T follicular helper cell (primary cell): ENCODE measurements around the gene KRTAP10-3.

ENCODE experiments used
- DNase-seq: peaks from one replicate; pipeline ENCODE4 v3.0.0-alpha.2; 2020; ENCODE audit warnings: low read depth

The KRTAP10-3 gene

GRCh38 chr21:44529503-44530125 lies 29.0 kb downstream of the KRTAP10-3 start:
- no peak for DNase-seq

GRCh38 chr21:44529011-44529421 lies 29.6 kb downstream of the KRTAP10-3 start:
- DNase-seq: no peak

- no peak for DNase-seq
Observed at GRCh38 chr21:44528634-44528995, 30.0 kb downstream of the KRTAP10-3 start.

- DNase-seq: no peak
Observed at GRCh38 chr21:44527983-44528633, 30.5 kb downstream of the KRTAP10-3 start.

- no peak for DNase-seq
Observed at GRCh38 chr21:44527156-44527982, 31.2 kb downstream of the KRTAP10-3 start.

GRCh38 chr21:44526096-44526997 lies 32.2 kb downstream of the KRTAP10-3 start:
- DNase-seq: no peak

- no peak for DNase-seq
Observed at GRCh38 chr21:44525391-44526095, 33.1 kb downstream of the KRTAP10-3 start.

GRCh38 chr21:44524414-44525371 lies 33.9 kb downstream of the KRTAP10-3 start:
- no peak for DNase-seq

GRCh38 chr21:44523567-44524413 lies 34.8 kb downstream of the KRTAP10-3 start:
- DNase-seq: no peak

- no peak for DNase-seq
Observed at GRCh38 chr21:44522753-44523204, 35.8 kb downstream of the KRTAP10-3 start.

GRCh38 chr21:44521928-44522752 lies 36.5 kb downstream of the KRTAP10-3 start:
- no peak for DNase-seq

GRCh38 chr21:44521301-44521927 lies 37.2 kb downstream of the KRTAP10-3 start:
- DNase-seq: no peak

GRCh38 chr21:44520326-44521300 lies 38.0 kb downstream of the KRTAP10-3 start:
- DNase-seq: no peak

- no peak for DNase-seq
Observed at GRCh38 chr21:44519346-44520325, 39.0 kb downstream of the KRTAP10-3 start.

- no peak for DNase-seq
Observed at GRCh38 chr21:44518686-44519085, 39.9 kb downstream of the KRTAP10-3 start.
